ENCODE data around the gene CHN2.

GRCh38 chr7:29299086-29299485 is 104.5 kb downstream of the CHN2 start:
- no peak for TF ChIP-seq POLR2AphosphoS5 (IDR thresholded peaks at IDR 0.05; ENCODE audit: low read depth, low read length)
- TF ChIP-seq POLR2A (IDR thresholded peaks at IDR 0.05; ENCODE audit: low read depth, low read length) = no peak
